IMR-90 (cell line): ENCODE data around the gene PITRM1. TPM values are rescaled to one million over a fixed set of nuclear protein-coding genes. Genes with fewer than 3 reads are reported as not detected.

Source experiments
- ATAC-seq: fragments of 200-7000 bp; cut with Tn5 transposase; 2 replicates; pipeline ENCODE4 v1.9.1; 2020; ENCODE audit warnings: low read depth, mild to moderate bottlenecking, moderate library complexity
- BruUV-seq: library from RNA; stranded (reverse); fragments of 400-500 nt; replicated peaks from 2 replicates; lab custom pipeline; 2021; lab: Mats Ljungman, UMichigan
- CTCF ChIA-PET: fragments of 300-600 bp; formaldehyde crosslinking; extraction: SDS; loops from one replicate; lab custom pipeline; 2021; ENCODE audit warnings: antibody characterized with exemption; lab: Yijun Ruan, JAX
- POLR2A ChIA-PET: fragments of 300-600 bp; sonication (Branson Sonifier 250); formaldehyde crosslinking; loops from one replicate; lab custom pipeline; 2022; ENCODE audit warnings: antibody characterized with exemption; ENCODE audit not compliant: unreplicated experiment; lab: Charles Lee
- DNase-seq: peaks from one replicate; pipeline ENCODE4 v3.0.0; 2013
- H2AFZ ChIP-seq: replicated peaks from 2 replicates; pipeline ENCODE3; 2013; ENCODE audit warnings: low read length, mild to moderate bottlenecking; ENCODE audit not compliant: poor library complexity
- H2AK5ac ChIP-seq: 2 replicates; pipeline ENCODE4 v1.6.1; 2013; ENCODE audit warnings: low read depth, low read length, inconsistent platforms
- H2AK9ac ChIP-seq: replicated peaks from 2 replicates; pipeline ENCODE3; 2013; ENCODE audit warnings: mild to moderate bottlenecking, low read depth, low read length, moderate library complexity; ENCODE audit not compliant: poor library complexity
- H2BK120ac ChIP-seq: 2 replicates; pipeline ENCODE4 v1.6.1; 2013; ENCODE audit warnings: low read depth, low read length, inconsistent platforms
- H2BK15ac ChIP-seq: 3 replicates; pipeline ENCODE4 v1.6.1; 2013; ENCODE audit warnings: low read depth, low read length, inconsistent platforms
- H2BK20ac ChIP-seq: 2 replicates; pipeline ENCODE4 v1.6.1; 2013; ENCODE audit warnings: low read depth, mild to moderate bottlenecking, inconsistent platforms, low read length, moderate library complexity
- H2BK5ac ChIP-seq: 2 replicates; pipeline ENCODE4 v1.6.1; 2013; ENCODE audit warnings: mild to moderate bottlenecking, low read depth, low read length, inconsistent platforms; ENCODE audit not compliant: poor library complexity, severe bottlenecking
- H3K14ac ChIP-seq: replicated peaks from 2 replicates; pipeline ENCODE4 v1.6.1; 2013; ENCODE audit warnings: low read depth, low read length, inconsistent platforms
- H3K18ac ChIP-seq: 2 replicates; pipeline ENCODE4 v1.6.1; 2013; ENCODE audit warnings: low read depth, low read length, control low read depth
- H3K23ac ChIP-seq: 2 replicates; pipeline ENCODE4 v1.6.1; 2013; ENCODE audit warnings: low read depth, low read length, inconsistent platforms
- H3K27ac ChIP-seq: 2 replicates; pipeline ENCODE4 v1.5.1; 2013; ENCODE audit warnings: mild to moderate bottlenecking, control low read depth, low read length; ENCODE audit not compliant: insufficient read depth
- H3K27me3 ChIP-seq: 2 replicates; pipeline ENCODE4 v1.6.1; 2013; ENCODE audit warnings: low read length; ENCODE audit not compliant: control insufficient read depth, insufficient read depth
- H3K36me3 ChIP-seq: 2 replicates; pipeline ENCODE4 v1.6.1; 2013; ENCODE audit warnings: low read length, mixed read lengths; ENCODE audit not compliant: control insufficient read depth, insufficient read depth
- H3K4ac ChIP-seq: 2 replicates; pipeline ENCODE4 v1.6.1; 2013; ENCODE audit warnings: low read depth, low read length, inconsistent platforms
- H3K4me1 ChIP-seq: 2 replicates; pipeline ENCODE4 v1.6.1; 2013; ENCODE audit warnings: low read length, mixed read lengths; ENCODE audit not compliant: control insufficient read depth, insufficient read depth
- H3K4me2 ChIP-seq: 2 replicates; pipeline ENCODE4 v1.6.1; 2013; ENCODE audit warnings: low read depth, mild to moderate bottlenecking, control low read depth, low read length, moderate library complexity
- H3K4me3 ChIP-seq: 2 replicates; pipeline ENCODE4 v1.5.1; 2013; ENCODE audit warnings: low read depth, mild to moderate bottlenecking, control low read depth, low read length, moderate library complexity; ENCODE audit not compliant: insufficient read depth
- H3K56ac ChIP-seq: 2 replicates; pipeline ENCODE4 v1.6.1; 2013; ENCODE audit warnings: low read length, inconsistent platforms; ENCODE audit not compliant: insufficient read depth; ENCODE audit errors: extremely low read depth
- H3K79me1 ChIP-seq, 2 experiments: 2 replicates each; pipeline ENCODE4 v1.6.1; 2013; ENCODE audit warnings: low read length in 2 of 2, inconsistent platforms in 1 of 2, low read depth in 1 of 2
- H3K9ac ChIP-seq: 2 replicates; pipeline ENCODE4 v1.6.1; 2013; ENCODE audit warnings: low read depth, low read length, control low read depth
- H3K9me1 ChIP-seq: 2 replicates; pipeline ENCODE4 v1.6.1; 2013; ENCODE audit warnings: low read length, inconsistent platforms; ENCODE audit not compliant: insufficient read depth
- H3K9me3 ChIP-seq: 2 replicates; pipeline ENCODE4 v1.6.1; 2013; ENCODE audit warnings: low read length; ENCODE audit not compliant: control insufficient read depth, insufficient read depth
- H4K20me1 ChIP-seq: 2 replicates; pipeline ENCODE4 v1.6.1; 2013; ENCODE audit warnings: low read length, inconsistent platforms; ENCODE audit not compliant: insufficient read depth
- H4K5ac ChIP-seq: 2 replicates; pipeline ENCODE4 v1.6.1; 2013; ENCODE audit warnings: mild to moderate bottlenecking, low read depth, low read length, control low read depth
- H4K8ac ChIP-seq, 2 experiments: 2 replicates each; pipeline ENCODE4 v1.6.1; 2013; ENCODE audit warnings: low read depth in 2 of 2, low read length in 2 of 2, control low read depth in 1 of 2, inconsistent platforms in 1 of 2
- H4K91ac ChIP-seq: 2 replicates; pipeline ENCODE4 v1.6.1; 2013; ENCODE audit warnings: low read depth, low read length, inconsistent platforms; ENCODE audit not compliant: insufficient read depth
- BHLHE40 ChIP-seq: fragments of 150-350 bp; IDR thresholded peaks from 2 replicates; pipeline ENCODE4 v1.6.1; 2016; ENCODE audit warnings: mild to moderate bottlenecking, low read depth, low read length
- CEBPB ChIP-seq: IDR thresholded peaks from 2 replicates; pipeline ENCODE4 v1.6.1; 2012; ENCODE audit warnings: low read depth, low read length, improper control_type of control experiment
- CHD1 ChIP-seq: IDR thresholded peaks from 2 replicates; pipeline ENCODE4 v1.6.1; 2012; ENCODE audit warnings: low read depth, low read length, improper control_type of control experiment
- FOS ChIP-seq: fragments of 150-350 bp; IDR thresholded peaks from 2 replicates; pipeline ENCODE4 v1.6.1; 2016; ENCODE audit warnings: low read depth, low read length
- MAFK ChIP-seq: IDR thresholded peaks from 2 replicates; pipeline ENCODE4 v1.6.1; 2012; ENCODE audit warnings: low read depth, low read length, improper control_type of control experiment
- MAZ ChIP-seq: IDR thresholded peaks from 2 replicates; pipeline ENCODE4 v1.6.1; 2012; ENCODE audit warnings: low read depth, mild to moderate bottlenecking, low read length, improper control_type of control experiment, moderate library complexity, borderline replicate concordance
- MXI1 ChIP-seq: IDR thresholded peaks from 2 replicates; pipeline ENCODE4 v1.6.1; 2012; ENCODE audit warnings: low read depth, mild to moderate bottlenecking, low read length, moderate library complexity, borderline replicate concordance
- POLR2A ChIP-seq: IDR thresholded peaks from 2 replicates; pipeline ENCODE4 v1.6.1; 2012; ENCODE audit warnings: mild to moderate bottlenecking, low read depth, low read length
- RAD21 ChIP-seq: IDR thresholded peaks from 2 replicates; pipeline ENCODE4 v1.6.1; 2012; ENCODE audit warnings: low read length, improper control_type of control experiment
- RCOR1 ChIP-seq: IDR thresholded peaks from 2 replicates; pipeline ENCODE4 v1.6.1; 2012; ENCODE audit warnings: mild to moderate bottlenecking, low read length, improper control_type of control experiment; ENCODE audit not compliant: insufficient replicate concordance
- SMC3 ChIP-seq: fragments of 150-350 bp; IDR thresholded peaks from 2 replicates; pipeline ENCODE4 v1.6.1; 2016; ENCODE audit warnings: low read depth, mild to moderate bottlenecking, antibody characterized with exemption, low read length, moderate library complexity
- WGBS, 2 experiments: methylation state at CpG; one replicate each; pipeline versions ENCODE4 v1.1.5 to v1.1.7; 2013; ENCODE audit warnings: missing lambda C conversion rate in 2 of 2; ENCODE audit not compliant: insufficient read length in 1 of 2; ENCODE audit errors: extremely low coverage in 2 of 2; 5-methylcytosine and 5-hydroxymethylcytosine counted together
- dilution Hi-C: fragments of 300-500 bp; cut with HindIII; formaldehyde crosslinking; loops from one replicate; pipeline ENCODE4 v1.14.3; 2018; ENCODE audit warnings: low sequenced_read_pairs; ENCODE audit not compliant: unreplicated experiment
- in situ Hi-C: fragments of 300-500 bp; cut with MboI; formaldehyde crosslinking; loops from 3 replicates; pipeline ENCODE4 v1.14.3; 2019; ENCODE audit warnings: low sequenced_read_pairs, inconsistent platforms, mixed read lengths
- intact Hi-C: fragments of 100-400 bp; cut with micrococcal nuclease; formaldehyde crosslinking; loops from 2 replicates; pipeline ENCODE4 v1.10.0; 2022
- polyA plus RNA-seq, 3 experiments: library from polyadenylated mRNA; depleted of rRNA; stranded (reverse); fragments of >200 nt; gene quantifications; 2 replicates each; pipeline ENCODE4 v1.2.3, GENCODE V29; 2012; ENCODE audit warnings: low replicate concordance in 1 of 3
- total RNA-seq: library from RNA; depleted of rRNA; stranded (reverse); fragments of >200 nt; gene quantifications from 2 replicates; pipeline ENCODE4 v1.2.3, GENCODE V29; 2012
- TF ChIP-seq, protein P1 (sequence below): fragments of 150-350 bp; IDR thresholded peaks from 2 replicates; pipeline ENCODE4 v1.6.1; 2017; ENCODE audit warnings: mild to moderate bottlenecking, antibody characterized with exemption, low read length, low read depth
- TF ChIP-seq, protein P2 (sequence below): fragments of 150-350 bp; IDR thresholded peaks from 2 replicates; pipeline ENCODE4 v1.6.1; 2016; ENCODE audit warnings: low read depth, mild to moderate bottlenecking, low read length, moderate library complexity, borderline replicate concordance

Gene PITRM1
- total and polyA plus RNA-seq, 2 of the 4 experiments (the other 2 are of a cell fraction), result 97.1 to 124 TPM

DNA sequence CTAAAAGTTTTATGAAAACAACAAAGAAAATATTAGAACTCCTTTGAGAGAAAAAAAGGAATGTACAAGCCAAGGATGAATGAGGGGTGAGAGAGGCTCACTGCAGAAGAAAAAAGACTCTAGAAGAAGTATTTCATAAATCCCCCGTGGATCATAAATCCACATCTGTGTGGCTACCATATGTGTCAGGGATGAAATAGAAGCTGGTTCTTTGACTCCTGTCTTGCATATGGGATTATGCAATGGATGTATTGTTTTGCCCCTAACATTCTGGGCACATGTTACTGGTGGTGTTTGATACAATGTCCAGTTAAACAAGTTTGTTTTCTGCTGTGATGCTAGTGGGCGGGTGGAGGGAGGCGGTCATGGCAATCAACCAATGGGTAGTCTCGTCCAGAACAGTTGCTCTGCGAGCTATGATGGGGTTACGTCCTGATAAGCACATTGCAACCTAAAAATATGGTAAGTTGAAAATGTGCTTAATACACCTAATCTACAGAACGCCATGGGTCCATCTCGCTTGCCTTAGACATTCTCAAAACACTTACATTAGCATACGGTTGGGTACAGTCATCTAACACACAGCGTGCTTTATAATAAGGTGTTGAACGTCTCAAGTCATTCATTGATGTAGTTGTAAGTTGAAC is 34.1 kb upstream of the PITRM1 start:
- POLR2A ChIA-PET, result no interaction called here
- no peak overlapping the region for H3K18ac ChIP-seq
- H2BK20ac ChIP-seq, result no peak overlapping the region
- no peak overlapping the region for H3K23ac ChIP-seq
- H4K91ac ChIP-seq, result no peak overlapping the region
- H2AK9ac ChIP-seq, result no peak overlapping the region
- intact Hi-C loops (no loop called here), dilution Hi-C loops (no loop called here), in situ Hi-C loops (loop anchor here (25.0 kb wide), 1 partner anchor 1306 kb away; no protein-coding TSS in a partner anchor)
- peaks cover 7% of the 10 kb centered on the region for H3K27me3 ChIP-seq
- H3K4me3 ChIP-seq, result no peak overlapping the region
- no peak overlapping the region for H2AFZ ChIP-seq
- DNase-seq (no peak), ATAC-seq (no peak)
- no peaks in the 10 kb centered on the region for H4K20me1 ChIP-seq
- no peaks in the 10 kb centered on the region for H3K9me3 ChIP-seq
- no peaks in the 10 kb centered on the region; the same call in 1 of the 2 replicates for H3K9me1 ChIP-seq
- no peak overlapping the region for H2BK120ac ChIP-seq
- no peaks in the 10 kb centered on the region for H3K4me1 ChIP-seq
- no peak overlapping the region for H3K27ac ChIP-seq
- TF ChIP-seq MAFK (no peak), BHLHE40 (no peak), RCOR1 (no peak), MAZ (no peak), SMC3 (no peak), CHD1 (no peak), MXI1 (no peak), RAD21 (no peak), FOS (no peak), CEBPB (no peak), POLR2A (no peak)
- TF ChIP-seq, protein P1, sequence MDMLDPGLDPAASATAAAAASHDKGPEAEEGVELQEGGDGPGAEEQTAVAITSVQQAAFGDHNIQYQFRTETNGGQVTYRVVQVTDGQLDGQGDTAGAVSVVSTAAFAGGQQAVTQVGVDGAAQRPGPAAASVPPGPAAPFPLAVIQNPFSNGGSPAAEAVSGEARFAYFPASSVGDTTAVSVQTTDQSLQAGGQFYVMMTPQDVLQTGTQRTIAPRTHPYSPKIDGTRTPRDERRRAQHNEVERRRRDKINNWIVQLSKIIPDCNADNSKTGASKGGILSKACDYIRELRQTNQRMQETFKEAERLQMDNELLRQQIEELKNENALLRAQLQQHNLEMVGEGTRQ, result no peak
- TF ChIP-seq, protein P2, sequence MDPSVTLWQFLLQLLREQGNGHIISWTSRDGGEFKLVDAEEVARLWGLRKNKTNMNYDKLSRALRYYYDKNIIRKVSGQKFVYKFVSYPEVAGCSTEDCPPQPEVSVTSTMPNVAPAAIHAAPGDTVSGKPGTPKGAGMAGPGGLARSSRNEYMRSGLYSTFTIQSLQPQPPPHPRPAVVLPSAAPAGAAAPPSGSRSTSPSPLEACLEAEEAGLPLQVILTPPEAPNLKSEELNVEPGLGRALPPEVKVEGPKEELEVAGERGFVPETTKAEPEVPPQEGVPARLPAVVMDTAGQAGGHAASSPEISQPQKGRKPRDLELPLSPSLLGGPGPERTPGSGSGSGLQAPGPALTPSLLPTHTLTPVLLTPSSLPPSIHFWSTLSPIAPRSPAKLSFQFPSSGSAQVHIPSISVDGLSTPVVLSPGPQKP, result no peak
- H2BK15ac ChIP-seq, result no peak overlapping the region
- no peaks in the 10 kb centered on the region for H3K36me3 ChIP-seq
- H3K4ac ChIP-seq, result no peak overlapping the region
- H4K8ac ChIP-seq, result no peak overlapping the region
- no peak overlapping the region for H3K9ac ChIP-seq
- no peaks in the 10 kb centered on the region for H3K79me1 ChIP-seq
- H2AK5ac ChIP-seq, result no peak overlapping the region
- no peak overlapping the region for H4K5ac ChIP-seq
- H2BK5ac ChIP-seq, result no peak overlapping the region
- WGBS, 2 experiments, result 100% methylated on average over 1 of the region's 11 CpGs; no CpG with 5 or more reads in 1 of the 2 experiments
- BruUV-seq, result no TSS peak
- CTCF ChIA-PET, result no interaction called here
- H3K56ac ChIP-seq, result no peak overlapping the region
- H3K14ac ChIP-seq, result no peak overlapping the region
- no peak overlapping the region for H3K4me2 ChIP-seq
